GM23248 (cell line): Measurements from ENCODE around the gene HMCN1. TPM values are rescaled to one million over a fixed set of nuclear protein-coding genes. Genes with fewer than 3 reads are reported as not detected.

Experiments used
- DNase-seq: peaks from one replicate; pipeline ENCODE4 v3.0.0-alpha.2; 2015
- H2AFZ ChIP-seq: fragments of 200-600 bp; sonication (generic); 2 replicates; pipeline ENCODE4 v1.6.1; 2016; ENCODE audit warnings: antibody characterized with exemption
- H3F3A ChIP-seq: fragments of 200-600 bp; sonication (generic); 2 replicates; pipeline ENCODE4 v1.6.1; 2016; ENCODE audit warnings: mild to moderate bottlenecking, antibody characterized with exemption, mixed run types; ENCODE audit not compliant: insufficient read depth
- H3K27ac ChIP-seq: fragments of 200-600 bp; sonication (generic); 2 replicates; pipeline ENCODE4 v1.5.1; 2016; ENCODE audit warnings: mild to moderate bottlenecking
- H3K27me3 ChIP-seq: fragments of 200-600 bp; sonication (generic); replicated peaks from 2 replicates; pipeline ENCODE4 v1.6.1; 2016; ENCODE audit warnings: mild to moderate bottlenecking; ENCODE audit not compliant: insufficient read depth
- H3K36me3 ChIP-seq: fragments of 200-600 bp; sonication (generic); 2 replicates; pipeline ENCODE4 v1.6.1; 2016; ENCODE audit warnings: low read depth, mild to moderate bottlenecking
- H3K4me1 ChIP-seq: fragments of 200-600 bp; sonication (generic); 2 replicates; pipeline ENCODE4 v1.6.1; 2016; ENCODE audit warnings: mild to moderate bottlenecking; ENCODE audit not compliant: insufficient read depth
- H3K4me2 ChIP-seq: fragments of 200-600 bp; sonication (generic); one replicate; pipeline ENCODE4 v1.6.1; 2016; ENCODE audit warnings: mild to moderate bottlenecking; ENCODE audit not compliant: unreplicated experiment
- H3K4me3 ChIP-seq: fragments of 200-600 bp; sonication (generic); 2 replicates; pipeline ENCODE4 v1.5.1; 2016; ENCODE audit warnings: mild to moderate bottlenecking
- H3K79me2 ChIP-seq: fragments of 200-600 bp; sonication (generic); 2 replicates; pipeline ENCODE4 v1.6.1; 2016; ENCODE audit warnings: mild to moderate bottlenecking; ENCODE audit not compliant: insufficient read depth
- H3K9ac ChIP-seq: fragments of 200-600 bp; sonication (generic); 2 replicates; pipeline ENCODE4 v1.6.1; 2016; ENCODE audit warnings: mild to moderate bottlenecking
- H3K9me2 ChIP-seq: fragments of 200-600 bp; sonication (generic); 2 replicates; pipeline ENCODE4 v1.6.1; 2016; ENCODE audit warnings: mixed run types, mild to moderate bottlenecking, moderate library complexity; ENCODE audit not compliant: insufficient read depth
- H3K9me3 ChIP-seq: fragments of 200-600 bp; sonication (generic); one replicate; pipeline ENCODE4 v1.6.1; 2017; ENCODE audit warnings: low read depth
- H4K20me1 ChIP-seq: fragments of 200-600 bp; sonication (generic); 2 replicates; pipeline ENCODE4 v1.6.0; 2016; ENCODE audit not compliant: insufficient read depth
- EZH2 ChIP-seq: fragments of 200-600 bp; sonication (generic); IDR thresholded peaks from 2 replicates; pipeline ENCODE4 v1.6.1; 2018; ENCODE audit warnings: antibody characterized with exemption, mild to moderate bottlenecking; ENCODE audit not compliant: insufficient read depth, poor library complexity, severe bottlenecking
- EZH2phosphoT487 ChIP-seq: fragments of 200-600 bp; sonication (generic); IDR thresholded peaks from 2 replicates; pipeline ENCODE4 v1.6.1; 2018; ENCODE audit warnings: antibody characterized with exemption, moderate library complexity, mild to moderate bottlenecking, low read depth; ENCODE audit not compliant: insufficient read depth
- WGBS, 2 experiments: methylation state at CpG; one replicate each; pipeline ENCODE4 v1.1.6; 2015 to 2017; ENCODE audit warnings: low lambda C conversion rate in 2 of 2, low coverage in 1 of 2; ENCODE audit errors: missing lambda C conversion rate in 2 of 2; 5-methylcytosine and 5-hydroxymethylcytosine counted together
- in situ Hi-C: fragments of 300-500 bp; cut with MboI; formaldehyde crosslinking; loops from 2 replicates; pipeline ENCODE4 v1.15.0; 2020
- polyA plus RNA-seq: library from polyadenylated mRNA; unstranded; fragments of >200 nt; fragmentation: Nextera tagmentation; extraction: Ambion mirVana; gene quantifications from 2 replicates; pipeline ENCODE4 v1.2.1, GENCODE V29; 2016
- total RNA-seq: library from RNA; depleted of rRNA; stranded (reverse); fragments of >200 nt; shearing (Covaris generic); gene quantifications from 2 replicates; pipeline ENCODE4 v1.2.3, GENCODE V29; 2014

HMCN1 gene
- total and polyA plus RNA-seq, 2 experiments from 2014 or later = 1.8 to 5.2 TPM

- TF ChIP-seq EZH2phosphoT487 = 0 out of 2 replicates have a peak, but pooled peaks have one; percentile 30
- no peak for TF ChIP-seq EZH2
- WGBS, 2 experiments = 72% methylated on average over 4 of the region's 4 CpGs
- in situ Hi-C loops = no loop called here
- Histone ChIP-seq H4K20me1 (no peaks in the 10 kb centered on the region), H3K27me3 (no peaks in the 10 kb centered on the region), H3K79me2 (no peaks in the 10 kb centered on the region), H3K36me3 (no peaks in the 10 kb centered on the region), H3K9me3 (no peaks in the 10 kb centered on the region), H3K4me2 (peak overlapping the region; percentile 32), H3K9me2 (no peaks in the 10 kb centered on the region), H3K9ac (no peak overlapping the region), H3K4me1 (peaks cover 31% of the 10 kb centered on the region), H3K4me3 (no peak overlapping the region), H2AFZ (no peak overlapping the region), H3K27ac (peak overlapping the region; percentile 48), H3F3A (peaks cover 16% of the 10 kb centered on the region)
- DNase-seq = peak; percentile 87
Observed at GRCh38 chr1:185846672-185847444, 112.7 kb downstream of the HMCN1 start.

- H3K4me1 ChIP-seq = peaks cover 40% of the 10 kb centered on the region
- no peaks in the 10 kb centered on the region for H3K9me3 ChIP-seq
- no peaks in the 10 kb centered on the region for H3K79me2 ChIP-seq
- peaks cover 14% of the 10 kb centered on the region for H3F3A ChIP-seq
- H3K9ac ChIP-seq = no peak overlapping the region
- no peaks in the 10 kb centered on the region for H3K36me3 ChIP-seq
- H3K27ac ChIP-seq = no peak overlapping the region
- H2AFZ ChIP-seq = no peak overlapping the region
- WGBS, 2 experiments = 90 to 100% methylated on average over 1 of the region's 1 CpG
- DNase-seq = no peak
- H3K27me3 ChIP-seq = no peaks in the 10 kb centered on the region
- H3K4me3 ChIP-seq = no peak overlapping the region
- no peaks in the 10 kb centered on the region for H3K9me2 ChIP-seq
- no peak overlapping the region for H3K4me2 ChIP-seq
- in situ Hi-C loops = no loop called here
- no peak for TF ChIP-seq EZH2
- no peak for TF ChIP-seq EZH2phosphoT487
- H4K20me1 ChIP-seq = no peaks in the 10 kb centered on the region
Observed at GRCh38 chr1:185849014-185849413, 114.8 kb downstream of the HMCN1 start.

- 59% methylated on average over 1 of the region's 1 CpG for WGBS, 2 experiments
- H3K79me2 ChIP-seq = no peaks in the 10 kb centered on the region
- no peaks in the 10 kb centered on the region for H3K9me3 ChIP-seq
- H3K9ac ChIP-seq = no peak overlapping the region
- no peak overlapping the region for H2AFZ ChIP-seq
- in situ Hi-C loops = no loop called here
- peaks cover 10% of the 10 kb centered on the region for H3F3A ChIP-seq
- H3K27me3 ChIP-seq = no peaks in the 10 kb centered on the region
- no peaks in the 10 kb centered on the region for H3K9me2 ChIP-seq
- no peaks in the 10 kb centered on the region for H4K20me1 ChIP-seq
- peaks cover 45% of the 10 kb centered on the region for H3K4me1 ChIP-seq
- no peak overlapping the region for H3K4me3 ChIP-seq
- no peaks in the 10 kb centered on the region for H3K36me3 ChIP-seq
- peak; percentile 66 for DNase-seq
- no peak overlapping the region for H3K27ac ChIP-seq
- H3K4me2 ChIP-seq = no peak overlapping the region
- no peak for TF ChIP-seq EZH2phosphoT487
- no peak for TF ChIP-seq EZH2
Observed at GRCh38 chr1:185850366-185850765, 116.2 kb downstream of the HMCN1 start.

- Histone ChIP-seq H3K27ac (no peak overlapping the region), H3K27me3 (no peaks in the 10 kb centered on the region), H3K4me1 (peaks cover 41% of the 10 kb centered on the region), H3K4me2 (peak overlapping the region; percentile 30), H3K9ac (no peak overlapping the region), H3K4me3 (no peak overlapping the region), H3K9me2 (no peaks in the 10 kb centered on the region), H2AFZ (no peak overlapping the region), H3K36me3 (no peaks in the 10 kb centered on the region), H4K20me1 (no peaks in the 10 kb centered on the region), H3K79me2 (no peaks in the 10 kb centered on the region), H3F3A (no peaks in the 10 kb centered on the region), H3K9me3 (no peaks in the 10 kb centered on the region)
- peak; percentile 87 for DNase-seq
- WGBS, 2 experiments = 4 to 10% methylated on average over 1 of the region's 1 CpG
- in situ Hi-C loops = no loop called here
- TF ChIP-seq EZH2phosphoT487 = no peak
- TF ChIP-seq EZH2 = no peak
Observed at GRCh38 chr1:185853739-185854138, 119.5 kb downstream of the HMCN1 start.
